Astrocyte (in vitro differentiated cells and primary cell): ENCODE measurements around the gene NPTX1. TPM values are rescaled to one million over a fixed set of nuclear protein-coding genes. Genes with fewer than 3 reads are reported as not detected.

Source experiments
- DNase-seq: peaks from one replicate; pipeline ENCODE4 v3.0.0-alpha.2; 2010; ENCODE audit warnings: low read depth
- FAIRE-seq: peaks from 2 replicates; lab custom pipeline; 2011; peaks lifted over from hg19 to GRCh38; lab: Jason Lieb, UNC
- H2AFZ ChIP-seq: 2 replicates; pipeline ENCODE4 v1.6.0; 2012; ENCODE audit warnings: low read depth, low read length, inconsistent platforms
- H3K27ac ChIP-seq: 2 replicates; pipeline ENCODE4 v1.5.1; 2011; ENCODE audit warnings: low read depth, low read length, inconsistent platforms
- H3K27me3 ChIP-seq: 2 replicates; pipeline ENCODE4 v1.6.0; 2011; ENCODE audit warnings: low read length, inconsistent platforms; ENCODE audit not compliant: insufficient read depth
- H3K36me3 ChIP-seq: 2 replicates; pipeline ENCODE4 v1.5.1; 2011; ENCODE audit warnings: low read length, inconsistent platforms; ENCODE audit not compliant: insufficient read depth
- H3K4me1 ChIP-seq: 2 replicates; pipeline ENCODE4 v1.5.1; 2011; ENCODE audit warnings: low read length, inconsistent platforms; ENCODE audit not compliant: insufficient read depth
- H3K4me2 ChIP-seq: 2 replicates; pipeline ENCODE4 v1.6.0; 2012; ENCODE audit warnings: low read length, inconsistent platforms
- H3K4me3 ChIP-seq: 2 replicates; pipeline ENCODE4 v1.5.1; 2011; ENCODE audit warnings: low read depth, mild to moderate bottlenecking, low read length, inconsistent platforms; ENCODE audit not compliant: insufficient read depth
- H3K79me2 ChIP-seq: 2 replicates; pipeline ENCODE4 v1.6.0; 2012; ENCODE audit warnings: mild to moderate bottlenecking, low read length, inconsistent platforms; ENCODE audit not compliant: insufficient read depth
- H3K9ac ChIP-seq: 2 replicates; pipeline ENCODE4 v1.6.0; 2012; ENCODE audit warnings: mild to moderate bottlenecking, low read length, inconsistent platforms
- H3K9me3 ChIP-seq: 2 replicates; pipeline ENCODE4 v1.5.1; 2012; ENCODE audit warnings: low read depth, mild to moderate bottlenecking, low read length, inconsistent platforms; ENCODE audit not compliant: insufficient read depth
- H4K20me1 ChIP-seq: 2 replicates; pipeline ENCODE4 v1.6.0; 2012; ENCODE audit warnings: low read length, inconsistent platforms; ENCODE audit not compliant: insufficient read depth
- H3K27ac Mint-ChIP-seq: one replicate; pipeline ENCODE4 v1.8.0; 2021; ENCODE audit warnings: mild to moderate bottlenecking, mixed read lengths; ENCODE audit not compliant: unreplicated experiment
- H3K27me3 Mint-ChIP-seq: one replicate; pipeline ENCODE4 v1.8.0; 2021; ENCODE audit warnings: low read depth, mixed read lengths; ENCODE audit not compliant: unreplicated experiment
- H3K36me3 Mint-ChIP-seq: one replicate; pipeline ENCODE4 v1.8.0; 2021; ENCODE audit warnings: low read depth, mixed read lengths; ENCODE audit not compliant: unreplicated experiment
- H3K4me1 Mint-ChIP-seq: one replicate; pipeline ENCODE4 v1.8.0; 2021; ENCODE audit warnings: low read depth, mixed read lengths; ENCODE audit not compliant: unreplicated experiment
- H3K4me3 Mint-ChIP-seq: one replicate; pipeline ENCODE4 v1.8.0; 2021; ENCODE audit warnings: mild to moderate bottlenecking, moderate library complexity, mixed read lengths; ENCODE audit not compliant: unreplicated experiment
- H3K9me3 Mint-ChIP-seq: one replicate; pipeline ENCODE4 v1.8.0; 2021; ENCODE audit warnings: mild to moderate bottlenecking, mixed read lengths; ENCODE audit not compliant: unreplicated experiment
- CTCF ChIP-seq: IDR thresholded peaks from 2 replicates; pipeline ENCODE4 v1.5.1; 2011; ENCODE audit warnings: low read depth, mild to moderate bottlenecking, inconsistent platforms, low read length, moderate library complexity; ENCODE audit not compliant: insufficient read depth
- EZH2 ChIP-seq: IDR thresholded peaks from 2 replicates; pipeline ENCODE4 v1.6.1; 2012; ENCODE audit warnings: mild to moderate bottlenecking, low read length, inconsistent platforms; ENCODE audit not compliant: insufficient read depth
- total RNA-seq: library from RNA; stranded (reverse); gene quantifications from 2 replicates; pipeline ENCODE4 v1.2.1, GENCODE V29; 2021

NPTX1 gene
- total RNA-seq, 1 donor from 2014 or later: 0.43 TPM

GRCh38 chr17:80432350-80432955, 44.0 kb downstream of the NPTX1 start:
- Histone ChIP-seq H3K36me3 (no peaks in the 10 kb centered on the region), H3K4me1 (no peaks in the 10 kb centered on the region), H3K4me2 (no peak overlapping the region), H3K27ac (no peak overlapping the region), H3K9me3 (no peaks in the 10 kb centered on the region), H2AFZ (no peak overlapping the region), H3K27me3 (peaks cover 3% of the 10 kb centered on the region), H4K20me1 (no peaks in the 10 kb centered on the region), H3K4me3 (no peak overlapping the region), H3K9ac (no peak overlapping the region), H3K79me2 (no peaks in the 10 kb centered on the region)
- Mint-ChIP-seq H3K4me3 (no peak overlapping the region), H3K9me3 (peaks cover 1% of the 10 kb centered on the region), H3K27me3 (peaks cover 21% of the 10 kb centered on the region), H3K27ac (no peak overlapping the region), H3K4me1 (no peaks in the 10 kb centered on the region), H3K36me3 (peaks cover 4% of the 10 kb centered on the region)
- FAIRE-seq (no peak), DNase-seq (no peak)
- TF ChIP-seq CTCF (no peak), EZH2 (no peak)

GRCh38 chr17:80431246-80432195, 44.9 kb downstream of the NPTX1 start:
- Histone ChIP-seq H2AFZ (no peak overlapping the region), H3K27me3 (no peaks in the 10 kb centered on the region), H3K4me3 (no peak overlapping the region), H3K36me3 (no peaks in the 10 kb centered on the region), H3K4me1 (no peaks in the 10 kb centered on the region), H3K4me2 (no peak overlapping the region), H3K79me2 (no peaks in the 10 kb centered on the region), H3K9me3 (no peaks in the 10 kb centered on the region), H3K27ac (no peak overlapping the region), H4K20me1 (no peaks in the 10 kb centered on the region), H3K9ac (no peak overlapping the region)
- FAIRE-seq (no peak), DNase-seq (no peak)
- H3K4me3 Mint-ChIP-seq: no peak overlapping the region
- H3K9me3 Mint-ChIP-seq: peaks cover under 1% of the 10 kb centered on the region
- peaks cover 15% of the 10 kb centered on the region for H3K27me3 Mint-ChIP-seq
- no peaks in the 10 kb centered on the region for H3K4me1 Mint-ChIP-seq
- TF ChIP-seq CTCF: no peak
- no peak for TF ChIP-seq EZH2
- H3K36me3 Mint-ChIP-seq: no peaks in the 10 kb centered on the region
- H3K27ac Mint-ChIP-seq: no peak overlapping the region
